ENCODE data around the gene NBDY. TPM values are rescaled to one million over a fixed set of nuclear protein-coding genes. Genes with fewer than 3 reads are reported as not detected.
"Not testable (repeated sequence)": the region's sequence is repeated elsewhere in the genome, so short reads cannot be mapped to it uniquely, and the experiment has no call there.

Gene NBDY
- total RNA-seq: 49.9 to 63.1 TPM (median 51.1 TPM) in 3 replicates
- long read RNA-seq, transcript NBDY-201 (3 exons, 1,529 nt): major isoform, 54 of 60 reads
- long read RNA-seq, partial matches to known transcripts: 0 of 60 reads
- long read RNA-seq, other reads (novel, unspliced or antisense): 4 of 60 reads

DNA sequence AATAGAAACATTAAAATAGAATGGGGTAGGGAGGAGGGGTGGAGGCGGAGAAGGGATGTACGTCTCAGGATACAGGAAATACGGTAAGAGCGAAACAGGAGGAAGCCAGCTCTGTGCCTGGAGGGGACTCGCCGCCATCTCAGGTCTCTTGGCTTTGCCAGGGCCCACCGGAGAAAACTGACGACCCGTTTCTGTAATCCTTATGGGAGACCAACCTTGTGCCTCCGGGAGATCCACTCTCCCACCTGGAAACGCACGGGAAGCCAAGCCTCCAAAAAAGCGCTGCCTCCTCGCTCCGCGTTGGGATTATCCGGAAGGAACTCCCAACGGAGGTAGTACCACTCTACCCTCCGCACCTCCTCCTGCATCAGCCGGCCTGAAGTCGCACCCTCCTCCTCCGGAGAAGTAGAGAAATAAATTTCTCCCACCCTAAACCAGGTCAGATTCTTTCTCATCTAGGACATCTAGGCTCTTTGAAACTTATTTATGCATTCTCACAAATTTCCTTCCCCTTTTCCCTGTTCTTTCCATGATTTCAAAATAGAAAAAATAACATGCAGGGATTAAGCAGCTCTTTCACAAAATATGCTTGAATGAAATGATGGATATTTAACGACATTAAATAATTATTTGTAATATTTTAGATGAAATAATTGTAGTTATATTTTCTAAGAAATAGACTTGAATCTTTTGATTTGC, at the start of gene NBDY:
Gene NBDY, plus strand, starts transcription at position 92 of the 699 bp plus-strand sequence. Its CDS starts 111 bp downstream, at position 203.
- Mint-ChIP-seq H3K4me3 (ENCODE audit: unreplicated experiment) (peak within 1 kb of the TSS; percentile 85), H3K27me3 (ENCODE audit: low read depth) (peaks cover 2% of the 10 kb centered on the region), H3K27ac (ENCODE audit: unreplicated experiment) (peak within 1 kb of the TSS; percentile 90), H3K36me3 (ENCODE audit: low read depth) (no peaks in the 10 kb centered on the region), H3K4me1 (ENCODE audit: low read depth) (peaks cover 19% of the 10 kb centered on the region), H3K9me3 (ENCODE audit: low read depth) (no peaks in the 10 kb centered on the region)
- TF ChIP-seq CTCF (IDR thresholded peaks at IDR 0.05): no peak
- DNase-seq (ENCODE audit: low spot score): peak; percentile 65

GRCh38 chrX:56704530-56704929, 24.5 kb upstream of the NBDY start:
- peaks cover 37% of the 10 kb centered on the region for H3K9me3 Mint-ChIP-seq (ENCODE audit: low read depth)

GRCh38 chrX:56726605-56727004, 2.4 kb upstream of the NBDY start:
- H3K27me3 Mint-ChIP-seq (ENCODE audit: low read depth): peaks cover 2% of the 10 kb centered on the region
- peaks cover 12% of the 10 kb centered on the region for H3K4me1 Mint-ChIP-seq (ENCODE audit: low read depth)
- DNase-seq (ENCODE audit: low spot score): no peak
- no peak overlapping the region for H3K27ac Mint-ChIP-seq (ENCODE audit: unreplicated experiment)
- H3K36me3 Mint-ChIP-seq (ENCODE audit: low read depth): no peaks in the 10 kb centered on the region
- peak; percentile 83 for TF ChIP-seq CTCF (IDR thresholded peaks at IDR 0.05)
- H3K9me3 Mint-ChIP-seq (ENCODE audit: low read depth): peaks cover 16% of the 10 kb centered on the region
- H3K4me3 Mint-ChIP-seq (ENCODE audit: unreplicated experiment): no peak overlapping the region

More at GRCh38 chrX:56704530-56704929, 24.5 kb upstream of the NBDY start:
- H3K36me3 Mint-ChIP-seq (ENCODE audit: low read depth); H3K27me3 Mint-ChIP-seq (ENCODE audit: low read depth); DNase-seq (ENCODE audit: low spot score); H3K4me1 Mint-ChIP-seq (ENCODE audit: low read depth); H3K27ac Mint-ChIP-seq (ENCODE audit: unreplicated experiment); H3K4me3 Mint-ChIP-seq (ENCODE audit: unreplicated experiment): not testable (repeated sequence)

GRCh38 chrX:56727531-56727930, 1.5 kb upstream of the NBDY start:
- Mint-ChIP-seq H3K27ac (ENCODE audit: unreplicated experiment) (no peak overlapping the region), H3K4me3 (ENCODE audit: unreplicated experiment) (no peak overlapping the region), H3K9me3 (ENCODE audit: low read depth) (peaks cover 8% of the 10 kb centered on the region), H3K4me1 (ENCODE audit: low read depth) (peaks cover 17% of the 10 kb centered on the region), H3K27me3 (ENCODE audit: low read depth) (peaks cover 2% of the 10 kb centered on the region), H3K36me3 (ENCODE audit: low read depth) (no peaks in the 10 kb centered on the region)
- DNase-seq (ENCODE audit: low spot score): no peak
- no peak for TF ChIP-seq CTCF (IDR thresholded peaks at IDR 0.05)

DNA sequence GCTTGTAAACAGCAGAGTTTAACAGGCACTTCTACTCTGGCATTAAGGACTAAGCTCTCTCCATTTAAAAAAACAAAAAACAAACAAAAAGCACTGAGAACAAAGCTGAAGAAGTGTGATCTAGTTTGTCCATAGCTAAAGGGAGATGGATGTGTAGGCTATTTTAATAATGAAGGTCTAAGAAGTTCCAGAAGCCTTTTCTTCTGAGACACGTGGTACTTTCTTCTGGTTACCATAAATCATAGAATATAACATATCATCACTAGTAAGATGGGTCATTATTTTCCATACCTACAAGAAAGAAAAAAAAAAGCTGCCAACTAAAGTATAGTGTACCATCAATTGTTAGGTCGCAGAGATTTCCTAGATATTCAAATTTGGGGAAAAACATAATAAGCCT, 722 bp upstream of the NBDY start:
- Mint-ChIP-seq H3K9me3 (ENCODE audit: low read depth) (peaks cover 8% of the 10 kb centered on the region), H3K27ac (ENCODE audit: unreplicated experiment) (no peak overlapping the region), H3K27me3 (ENCODE audit: low read depth) (peaks cover 2% of the 10 kb centered on the region), H3K4me1 (ENCODE audit: low read depth) (peaks cover 17% of the 10 kb centered on the region), H3K36me3 (ENCODE audit: low read depth) (no peaks in the 10 kb centered on the region), H3K4me3 (ENCODE audit: unreplicated experiment) (peak overlapping the region; percentile 85)
- no peak for TF ChIP-seq CTCF (IDR thresholded peaks at IDR 0.05)
- no peak for DNase-seq (ENCODE audit: low spot score)
